OCI-M2 (cell line): ENCODE measurements around the gene BEND6.
"Not testable (repeated sequence)": the region's sequence is repeated elsewhere in the genome, so short reads cannot be mapped to it uniquely, and the experiment has no call there.

Source experiments
- DNase-seq: peaks from one replicate; lab custom pipeline; 2025; ENCODE audit not compliant: unreplicated experiment; lab: John Stamatoyannopoulos, UW

BEND6 gene

DNA sequence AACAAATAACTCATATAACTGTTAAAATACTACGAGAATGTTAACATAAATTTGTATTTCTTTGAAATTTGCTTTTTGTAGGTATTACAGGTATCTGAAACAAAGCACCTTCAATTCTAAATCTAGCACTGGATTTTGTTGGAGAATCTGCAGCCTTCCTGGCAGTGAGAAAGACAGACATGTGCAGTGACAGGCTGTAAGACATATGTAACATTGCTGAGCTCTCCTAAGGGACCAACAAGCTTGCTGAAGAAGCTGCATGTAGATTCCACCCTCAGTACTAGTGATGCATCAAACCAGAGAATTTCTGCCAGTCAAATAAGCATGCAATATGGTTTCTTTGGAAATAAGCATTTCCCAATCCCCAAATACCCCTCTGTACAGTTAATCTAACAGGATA is 71.1 kb downstream of the BEND6 start:
- DNase-seq: no peak

DNA sequence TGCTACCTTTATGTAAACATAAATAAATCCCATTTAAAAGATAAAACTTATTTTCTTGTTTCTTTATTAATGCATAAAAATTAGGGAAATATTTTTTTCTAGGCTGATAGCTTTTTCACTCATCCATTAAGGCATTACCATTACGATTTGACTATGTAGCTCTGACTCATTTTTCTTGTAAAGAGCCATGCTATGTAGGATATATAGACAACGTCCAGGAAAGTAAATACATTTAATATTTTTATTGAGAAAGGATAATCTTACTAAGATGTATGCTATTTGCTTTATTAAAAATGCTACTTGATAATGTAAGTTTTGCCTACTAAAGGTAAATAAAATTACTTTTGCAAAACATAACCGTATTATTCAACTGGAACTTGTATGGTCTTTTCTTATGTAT is 72.4 kb downstream of the BEND6 start:
- no peak for DNase-seq

DNA sequence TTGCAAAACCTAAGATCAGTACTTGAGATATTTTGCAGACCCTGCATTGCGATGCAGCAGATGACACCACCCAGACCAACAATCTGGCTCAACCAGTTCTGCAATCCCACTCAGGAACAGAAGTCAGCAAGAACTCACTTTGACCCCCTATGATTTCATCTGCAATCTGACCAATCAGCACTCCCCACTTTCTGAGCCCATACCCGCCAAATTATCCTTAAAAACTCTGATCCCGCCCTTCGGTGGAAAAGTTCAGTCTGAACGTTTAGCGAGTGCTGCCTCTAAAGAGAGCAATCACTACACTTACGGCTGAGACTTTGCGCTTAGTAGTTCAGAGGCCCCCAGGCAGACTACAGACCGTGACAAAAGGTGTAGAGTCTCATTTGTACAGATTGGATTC is 74.3 kb downstream of the BEND6 start:
- DNase-seq: no peak

DNA sequence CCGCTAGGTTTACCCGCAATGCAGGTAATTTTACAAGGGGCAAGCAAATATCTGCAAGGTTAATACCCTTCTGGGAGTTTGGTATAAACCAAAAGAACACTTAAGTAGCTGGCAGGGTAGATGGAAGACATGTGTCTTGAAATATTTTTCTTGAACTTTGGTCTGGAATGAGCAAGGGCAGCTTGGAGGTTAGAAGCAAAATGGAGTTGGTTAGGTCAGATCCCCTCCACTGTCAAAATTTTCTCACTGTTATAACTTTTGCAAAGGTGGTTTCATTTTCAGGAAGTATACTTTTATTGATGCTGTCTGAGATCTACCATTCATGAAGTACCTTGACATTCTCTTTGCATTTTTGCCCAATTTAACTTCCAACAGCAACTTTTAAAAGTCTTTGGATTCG is 78.3 kb downstream of the BEND6 start:
- DNase-seq: no peak

DNA sequence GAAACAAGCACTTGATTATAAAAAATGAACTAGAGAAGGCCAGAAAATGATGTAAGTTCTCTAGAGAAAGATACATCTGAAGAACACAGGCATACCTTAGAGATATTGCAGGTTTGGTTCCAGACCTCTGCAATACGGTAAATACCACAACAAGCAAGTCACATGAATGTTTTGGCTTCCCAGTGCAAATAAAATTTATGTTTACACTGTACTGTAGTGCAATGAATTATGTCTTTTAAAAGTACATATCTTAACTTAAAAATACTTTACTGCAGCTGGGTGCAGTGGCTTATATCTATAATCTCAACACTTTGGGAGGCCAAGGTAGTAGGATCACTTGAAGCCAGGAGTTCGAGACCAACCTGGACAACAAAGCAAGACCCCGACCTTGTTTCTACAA is 80.6 kb downstream of the BEND6 start:
- DNase-seq: no peak

DNA sequence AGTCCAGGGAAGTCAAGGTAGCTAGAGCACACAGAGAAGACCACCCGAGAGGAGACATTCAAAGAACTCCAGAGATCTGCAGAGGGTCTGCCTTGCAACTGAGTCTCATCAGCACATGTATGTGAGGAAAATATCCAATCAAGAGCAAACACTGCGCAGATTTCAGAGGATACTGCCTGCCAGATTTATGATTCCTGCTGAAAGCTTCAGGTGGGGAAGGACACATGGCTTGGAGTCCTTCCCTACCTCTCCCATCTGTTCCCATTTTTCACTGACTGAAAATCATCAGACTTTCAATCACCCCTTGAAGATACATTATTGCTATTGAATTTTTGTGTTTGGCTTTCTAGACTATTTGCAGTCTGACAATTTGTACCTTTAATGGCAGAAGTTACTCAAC is 84.0 kb downstream of the BEND6 start:
- DNase-seq: no peak

DNA sequence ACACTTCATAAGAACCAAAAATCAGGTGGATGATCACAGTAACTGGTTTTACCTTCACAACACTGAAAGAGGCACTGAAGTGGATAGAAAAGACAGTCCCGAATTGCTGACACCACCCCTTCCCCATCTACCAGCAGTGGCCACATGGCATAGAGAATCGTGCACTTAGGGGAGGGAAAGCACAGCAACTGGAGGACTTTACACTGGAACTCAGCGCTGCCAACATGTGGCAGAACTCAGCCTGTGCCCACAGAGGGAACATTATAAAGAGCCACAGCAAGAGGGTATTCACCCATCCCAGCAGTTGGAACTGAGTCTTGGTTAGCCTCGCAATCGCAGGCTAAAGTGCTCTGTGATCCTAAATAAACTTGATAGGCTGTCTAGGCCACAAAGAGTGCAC is 85.1 kb downstream of the BEND6 start:
- DNase-seq: no peak

DNA sequence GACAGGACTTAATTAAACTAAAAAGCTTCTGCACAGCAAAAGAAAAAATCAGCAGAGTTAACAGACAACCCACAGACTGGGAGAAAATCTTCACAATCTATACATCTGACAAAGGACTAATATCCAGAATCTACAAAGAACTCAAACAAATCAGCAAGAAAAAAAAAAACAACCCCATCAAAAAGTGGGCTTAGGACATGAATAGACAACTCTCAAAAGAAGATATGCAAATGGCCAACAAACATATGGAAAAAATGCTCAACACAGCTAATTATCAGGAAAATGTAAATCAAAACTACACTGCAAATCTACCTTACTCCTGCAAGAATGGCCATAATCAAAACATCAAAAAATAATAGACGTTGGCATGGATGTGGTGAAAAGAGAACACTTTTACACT is 89.2 kb downstream of the BEND6 start:
- not testable (repeated sequence) for DNase-seq

DNA sequence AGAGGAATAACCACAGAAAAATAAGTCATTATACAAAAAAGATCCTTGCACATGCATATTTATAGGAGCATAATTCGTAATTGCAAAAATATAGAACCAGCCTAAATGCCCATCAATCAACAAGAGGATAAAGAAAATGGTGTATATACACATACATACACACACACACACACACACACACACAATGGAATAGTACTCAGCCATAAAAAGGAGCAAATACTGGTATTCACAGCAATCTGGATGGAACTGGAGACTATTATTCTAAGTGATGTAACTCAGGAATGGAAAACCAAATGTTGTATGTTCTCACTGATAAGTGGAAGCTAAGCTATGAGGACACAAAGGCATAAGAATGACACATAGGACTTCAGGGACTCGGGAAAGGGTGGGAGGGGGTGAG is 89.7 kb downstream of the BEND6 start:
- no peak for DNase-seq

DNA sequence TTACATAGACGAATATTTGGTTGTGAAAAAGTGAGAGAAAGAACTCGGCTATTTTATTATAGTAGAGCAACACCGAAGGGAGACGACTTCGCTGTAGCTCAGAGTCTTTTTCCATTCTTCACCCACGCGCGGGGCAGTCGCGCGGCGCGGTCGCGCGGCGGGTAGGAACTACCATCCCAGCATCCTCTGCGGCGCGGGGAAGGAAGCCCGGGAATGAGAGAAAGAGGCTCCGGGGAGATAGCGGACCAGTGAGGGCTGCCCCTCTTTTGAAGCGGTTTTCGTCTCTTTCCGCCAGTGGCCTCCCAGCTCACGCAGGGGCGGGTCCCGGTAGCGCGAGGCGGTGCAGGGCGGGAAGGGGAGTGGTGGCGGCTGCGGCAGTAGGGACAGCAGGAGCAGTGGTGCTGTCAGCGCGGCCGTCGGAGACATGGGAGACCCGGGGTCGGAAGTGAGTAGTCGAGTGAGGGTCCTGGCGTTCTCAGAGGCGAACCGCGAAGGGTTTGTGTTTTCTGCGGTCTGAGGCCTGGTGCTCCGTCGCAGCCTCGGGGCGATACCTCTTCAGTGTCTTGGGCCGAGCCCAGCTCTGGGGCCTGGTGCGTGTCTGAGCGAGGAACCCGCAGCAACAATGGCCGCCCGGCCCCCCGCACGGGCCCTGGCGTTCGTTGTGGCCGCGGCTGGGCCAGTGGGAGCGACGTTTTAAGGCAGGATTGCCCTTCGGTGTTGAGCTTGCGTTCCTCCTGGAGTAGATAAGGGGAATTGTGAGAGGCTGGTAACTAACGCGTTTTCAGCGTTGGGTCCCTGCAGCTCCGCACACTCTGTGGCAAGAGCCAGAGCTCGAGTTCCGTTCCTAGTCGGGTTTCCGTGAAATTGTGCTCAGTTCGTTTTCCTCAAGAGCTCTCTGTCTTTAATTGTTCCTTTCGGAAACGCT is 91.7 kb downstream of the BEND6 start, which contains the start of gene KIAA1586:
Gene KIAA1586 (plus strand): TSS at position 362 of the 925 bp plus-strand sequence. CDS start 63 bp downstream, at position 425.
- DNase-seq: not testable (repeated sequence)

DNA sequence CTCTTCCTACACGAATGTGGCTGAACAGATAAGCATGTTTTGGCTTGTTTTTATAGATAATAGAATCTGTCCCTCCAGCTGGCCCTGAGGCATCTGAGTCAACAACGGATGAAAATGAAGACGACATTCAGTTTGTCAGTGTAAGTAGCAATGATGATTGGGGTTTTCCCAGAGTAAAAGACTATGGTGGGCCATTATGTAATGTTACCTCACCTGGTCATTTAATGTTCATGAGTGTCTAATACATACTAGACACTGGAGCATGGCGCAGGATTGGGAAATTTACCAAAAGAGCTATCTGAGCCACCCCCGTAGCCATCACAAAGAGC is 92.3 kb downstream of the BEND6 start:
- DNase-seq: not testable (repeated sequence)

DNA sequence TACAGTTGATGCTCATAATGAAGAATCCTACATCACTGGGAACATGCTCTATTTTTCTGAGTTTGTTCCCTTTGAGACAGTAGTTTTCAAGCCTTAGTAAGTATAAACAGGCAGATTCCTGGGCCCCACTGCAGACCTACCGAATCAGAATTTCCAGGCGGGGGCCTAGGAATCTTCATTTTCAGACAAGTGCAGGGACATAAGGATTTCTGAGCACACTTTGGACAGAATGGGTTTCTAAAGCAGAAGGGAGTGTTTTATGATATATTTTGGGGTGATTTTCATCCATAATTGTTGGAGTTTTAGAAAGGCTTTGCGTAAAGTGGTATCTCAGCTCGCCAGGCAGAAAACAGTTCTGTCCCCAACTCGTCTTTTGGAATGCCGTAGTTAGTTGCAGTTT is 93.0 kb downstream of the BEND6 start:
- DNase-seq: not testable (repeated sequence)

DNA sequence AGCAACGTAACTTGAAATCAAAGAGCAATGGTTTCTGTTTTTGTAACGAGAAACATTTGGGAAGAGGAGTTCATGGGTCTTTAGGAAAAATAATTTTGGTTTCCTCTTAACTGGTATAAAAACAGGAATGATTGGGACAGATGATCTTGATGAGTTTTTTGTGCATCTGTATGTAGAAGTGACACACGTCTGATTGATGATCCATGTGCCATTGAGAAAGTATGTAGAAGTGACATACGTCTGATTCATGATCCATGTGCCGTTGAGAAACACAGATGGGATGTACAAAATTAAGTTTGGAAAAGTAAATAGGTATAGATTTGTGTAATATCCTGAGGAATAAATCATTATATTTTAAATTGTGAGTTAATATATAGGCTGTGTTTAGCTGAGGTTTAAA is 93.7 kb downstream of the BEND6 start:
- no peak for DNase-seq

DNA sequence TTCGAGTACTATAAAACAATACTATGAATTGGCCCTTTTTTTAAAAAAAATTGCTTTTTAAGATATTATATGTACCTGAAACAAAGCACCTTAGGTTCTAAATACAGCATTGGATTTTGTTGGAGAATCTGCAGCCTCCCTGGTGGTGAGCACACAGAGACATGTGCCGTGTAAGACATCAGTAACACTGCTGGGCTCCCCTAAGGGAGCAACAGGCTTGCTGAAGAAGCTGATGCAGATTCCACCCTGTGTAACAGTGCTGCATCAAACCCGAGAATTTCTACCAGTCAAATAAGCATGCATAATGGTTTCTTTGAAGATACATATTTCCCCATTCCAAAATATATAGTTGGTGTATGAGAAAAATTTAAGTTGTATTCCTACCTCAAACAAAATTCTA is 108.9 kb downstream of the BEND6 start:
- DNase-seq: no peak

DNA sequence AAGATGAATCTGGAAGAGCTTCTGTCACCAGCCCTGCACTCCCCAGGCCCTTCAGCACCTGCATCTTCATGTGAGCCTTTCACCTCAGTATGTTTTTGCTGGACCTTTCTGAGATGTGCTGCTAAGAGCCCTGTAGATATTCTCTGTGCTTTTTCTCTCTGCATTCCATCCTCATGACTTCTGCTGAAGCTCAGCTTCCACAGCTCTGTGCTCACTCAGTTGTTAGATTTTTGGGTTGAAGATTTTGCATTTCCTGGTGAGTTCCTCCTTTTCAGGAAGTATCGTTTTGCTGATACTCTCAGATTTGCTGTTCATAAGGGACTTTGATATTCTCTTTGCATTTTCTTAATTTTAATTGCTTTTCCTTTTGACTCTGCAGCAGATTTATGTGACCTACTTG is 109.9 kb downstream of the BEND6 start:
- DNase-seq: no peak

DNA sequence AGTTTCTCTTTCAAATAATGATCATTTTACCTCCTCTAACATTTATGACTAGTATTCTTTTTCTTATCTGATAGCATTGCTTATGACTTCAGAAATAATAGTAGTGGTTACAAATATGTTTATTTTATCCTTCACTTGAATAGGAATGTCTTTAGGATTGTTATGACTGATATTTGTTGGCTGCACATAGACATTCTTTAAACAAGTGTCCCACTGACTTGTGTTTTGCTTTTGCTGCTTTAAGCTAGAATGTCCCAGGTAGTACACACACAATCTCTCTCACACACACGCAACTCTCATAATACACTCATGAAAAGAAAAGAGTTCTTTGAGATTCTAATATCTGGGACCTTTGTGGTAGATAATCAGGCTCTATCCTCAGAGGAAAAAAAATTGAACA is 113.2 kb downstream of the BEND6 start:
- DNase-seq: no peak

DNA sequence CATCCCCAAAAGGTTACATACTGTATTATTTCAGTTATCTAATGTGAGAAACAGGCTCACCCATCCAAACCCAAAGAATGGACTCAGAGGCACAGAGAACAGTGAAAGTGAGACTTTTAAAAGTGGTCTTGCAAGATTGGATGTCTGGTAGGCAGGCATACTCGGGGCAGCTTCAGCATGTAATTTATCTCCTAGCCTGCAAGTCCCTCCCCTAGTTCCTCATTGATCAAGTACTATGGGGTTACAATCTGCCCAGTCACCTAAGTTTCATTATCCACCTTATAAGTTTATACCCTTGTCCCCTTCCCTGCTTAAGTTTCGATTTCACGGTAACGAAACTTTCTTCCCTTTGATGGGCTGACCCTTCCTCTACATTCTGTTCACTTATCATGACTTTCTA is 114.3 kb downstream of the BEND6 start:
- no peak for DNase-seq

DNA sequence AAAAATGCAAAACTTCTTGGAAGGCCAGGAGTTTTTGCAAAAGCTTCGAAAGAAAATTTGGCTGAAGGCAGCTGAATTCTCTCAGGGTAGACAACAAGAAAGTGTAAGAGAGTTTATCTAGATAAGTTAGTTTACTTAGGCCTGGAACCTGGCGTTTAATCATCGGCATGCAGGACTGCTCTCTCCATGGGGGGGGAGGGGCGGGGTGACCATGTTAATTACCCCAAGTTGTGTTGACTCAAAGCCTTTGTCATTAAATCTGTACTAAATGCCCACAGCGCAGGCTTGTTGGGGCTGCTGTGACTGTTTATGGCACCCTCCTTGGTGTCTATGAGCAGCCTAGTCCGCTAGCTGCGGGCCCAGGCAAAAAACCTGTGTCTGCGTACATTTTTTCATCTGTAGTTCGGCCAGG is 115.0 kb downstream of the BEND6 start:
- DNase-seq: no peak

DNA sequence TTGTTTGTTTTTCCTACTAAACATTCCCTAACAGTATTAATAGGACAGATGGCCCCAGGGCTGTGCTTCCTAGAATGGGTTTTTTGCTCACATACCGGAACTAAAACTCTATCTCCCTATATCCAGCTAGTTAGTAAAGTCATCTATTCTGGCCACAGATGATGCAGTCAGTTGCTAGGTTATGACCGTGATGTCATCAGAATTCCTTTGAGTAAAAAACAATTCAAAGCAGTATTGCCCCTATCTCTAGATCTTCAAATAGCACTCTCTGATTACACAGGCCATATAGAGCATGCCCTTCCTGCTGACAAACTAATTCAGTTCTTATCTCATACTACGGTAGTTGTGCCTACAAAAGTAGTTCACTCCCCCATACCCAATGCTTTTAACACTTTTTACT is 117.2 kb downstream of the BEND6 start:
- no peak for DNase-seq

DNA sequence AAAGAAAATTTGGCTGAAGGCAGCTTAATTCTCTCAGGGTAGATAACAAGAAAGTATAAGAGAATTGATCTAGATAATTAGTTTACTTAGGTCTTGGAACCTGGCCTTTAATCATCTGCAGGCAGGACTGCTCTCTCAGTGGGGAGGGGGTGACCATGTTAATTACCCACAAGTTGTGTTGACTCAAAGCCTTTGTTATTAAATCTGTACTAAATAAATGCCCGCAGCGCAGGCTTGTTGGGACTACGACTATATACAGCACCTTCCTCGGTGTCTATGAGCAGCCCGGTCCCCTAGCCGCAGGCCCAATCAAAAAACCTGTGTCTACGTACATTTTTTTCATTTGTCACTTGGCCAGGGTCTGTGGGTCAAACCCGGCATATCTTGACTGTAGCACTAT is 119.5 kb downstream of the BEND6 start:
- DNase-seq: no peak

DNA sequence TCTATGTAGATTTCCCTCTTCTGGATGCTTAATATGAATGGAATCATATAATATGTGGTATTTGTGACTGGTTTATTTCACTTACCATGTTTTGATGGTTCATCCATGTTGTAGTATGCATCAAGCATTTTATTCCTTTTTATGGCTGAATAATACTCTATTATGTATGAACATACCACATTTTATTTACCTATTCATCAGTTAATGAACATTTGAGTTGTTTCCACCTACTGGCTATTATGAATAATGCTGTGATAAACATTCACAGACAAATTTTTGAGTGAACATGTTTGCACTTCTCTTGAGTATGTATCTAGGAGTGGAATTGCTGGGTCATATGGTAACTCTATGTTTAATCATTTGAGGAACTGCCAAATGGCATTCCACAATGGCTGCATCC is 120.2 kb downstream of the BEND6 start:
- no peak for DNase-seq
